Measurements from ENCODE around the gene ZNF506.
"Not testable (repeated sequence)": the region's sequence is repeated elsewhere in the genome, so short reads cannot be mapped to it uniquely, and the experiment has no call there.

Gene ZNF506

GRCh38 chr19:19781791-19782190 is 39.8 kb downstream of the ZNF506 start:
- DNase-seq (ENCODE audit: low read depth in 2 of 3, low spot score in 1 of 3): not testable (repeated sequence)

GRCh38 chr19:19778666-19779065 is 42.9 kb downstream of the ZNF506 start:
- DNase-seq (ENCODE audit: low read depth in 2 of 3, low spot score in 1 of 3): no peak

DNA sequence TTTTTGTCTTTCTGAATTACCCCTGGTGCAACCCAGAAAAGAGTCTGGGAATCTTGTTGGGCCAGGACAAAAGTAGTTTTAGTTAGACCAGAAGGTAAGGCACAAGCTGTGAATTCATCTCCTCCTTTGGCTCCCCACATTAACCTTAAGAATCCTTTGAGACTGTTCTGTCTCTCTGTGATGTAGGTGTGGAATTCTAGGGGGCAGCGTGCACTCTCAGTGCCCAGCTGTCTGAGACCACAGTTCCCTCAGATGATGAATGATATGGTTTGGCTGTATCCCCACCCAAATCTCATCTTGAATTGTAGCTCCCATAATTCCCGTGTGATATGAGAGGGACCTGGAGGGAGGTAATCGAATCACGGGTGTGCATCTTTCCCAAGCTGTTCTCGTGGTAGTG is 43.9 kb downstream of the ZNF506 start:
- no peak for DNase-seq (ENCODE audit: low read depth in 2 of 3, low spot score in 1 of 3)

DNA sequence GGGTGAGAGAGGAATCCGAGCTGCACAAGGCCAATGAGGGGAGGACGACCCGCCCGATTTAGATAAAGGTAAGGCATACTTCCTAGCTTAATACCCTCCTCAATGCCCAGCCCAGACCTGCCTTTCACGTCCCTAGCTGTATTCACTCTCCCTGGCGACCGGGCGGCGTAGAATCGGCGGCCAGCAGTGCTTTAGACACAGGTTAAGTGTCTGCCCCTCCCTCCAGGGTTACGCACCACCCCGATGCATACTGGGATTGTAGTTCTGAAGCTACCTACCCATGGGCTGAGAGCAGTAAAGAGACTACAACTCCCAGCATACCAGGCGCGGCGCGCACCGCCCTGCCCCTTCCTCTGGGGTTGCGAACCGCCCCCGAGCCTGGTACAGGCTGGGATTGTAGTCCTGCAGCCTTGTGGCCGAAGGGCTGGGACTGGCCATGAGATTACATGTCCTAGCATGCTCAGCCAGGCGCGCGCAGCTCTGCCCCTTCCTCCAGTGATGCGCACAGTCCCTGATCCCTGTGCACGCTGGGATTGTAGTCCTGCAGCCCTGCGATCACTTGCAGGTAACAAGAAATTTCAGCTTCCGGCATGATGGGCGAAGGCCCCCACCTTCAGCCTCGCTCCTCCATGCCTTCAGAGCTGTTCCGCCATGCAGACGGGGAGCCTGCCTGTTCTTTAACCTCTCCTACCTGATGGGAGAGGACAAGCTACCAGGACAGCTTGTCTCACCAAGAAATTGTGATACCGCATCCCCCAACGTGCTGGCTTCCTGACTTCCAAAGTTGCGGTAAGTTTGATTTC is 45.1 kb downstream of the ZNF506 start:
- peak; percentile 85 to 88 (median 86) for DNase-seq (ENCODE audit: low read depth in 2 of 3, low spot score in 1 of 3)

GRCh38 chr19:19775891-19776205 is 45.7 kb downstream of the ZNF506 start:
- DNase-seq (ENCODE audit: low read depth in 2 of 3, low spot score in 1 of 3): no peak

DNA sequence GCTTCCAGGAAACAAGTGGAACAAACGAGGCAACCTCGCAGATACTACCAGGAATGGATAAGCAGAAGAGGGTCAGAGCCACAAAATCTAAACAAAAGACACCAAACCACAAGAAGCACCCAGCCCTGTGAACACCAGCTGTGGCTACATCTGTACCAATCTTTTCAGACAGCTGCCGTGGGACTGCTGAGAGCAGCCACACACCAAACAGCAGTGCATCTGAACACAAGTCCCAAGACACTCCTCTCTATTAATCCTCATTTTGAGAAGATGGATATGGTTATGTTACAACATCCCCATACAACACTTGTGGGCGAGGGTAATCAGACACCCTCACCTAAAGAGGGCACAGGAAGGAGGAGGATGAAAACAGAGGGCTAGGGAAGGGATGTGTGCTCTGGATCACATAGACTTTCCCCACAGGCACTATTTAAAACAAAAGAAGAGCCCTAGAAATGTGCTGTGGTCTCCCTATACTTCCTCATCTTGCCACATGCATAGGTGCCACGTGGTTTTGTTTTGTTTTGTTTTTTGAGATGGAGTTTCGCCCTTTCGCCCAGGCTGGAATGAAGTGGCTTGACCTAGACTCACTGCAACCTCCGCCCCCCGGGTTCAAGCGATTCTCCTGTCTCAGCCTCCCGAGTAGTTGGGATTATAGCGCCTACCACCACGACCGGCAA is 47.1 kb downstream of the ZNF506 start:
- DNase-seq (ENCODE audit: low read depth in 2 of 3, low spot score in 1 of 3): no peak

GRCh38 chr19:19771963-19772362 is 49.6 kb downstream of the ZNF506 start:
- not testable (repeated sequence) for DNase-seq (ENCODE audit: low read depth in 2 of 3, low spot score in 1 of 3)

DNA sequence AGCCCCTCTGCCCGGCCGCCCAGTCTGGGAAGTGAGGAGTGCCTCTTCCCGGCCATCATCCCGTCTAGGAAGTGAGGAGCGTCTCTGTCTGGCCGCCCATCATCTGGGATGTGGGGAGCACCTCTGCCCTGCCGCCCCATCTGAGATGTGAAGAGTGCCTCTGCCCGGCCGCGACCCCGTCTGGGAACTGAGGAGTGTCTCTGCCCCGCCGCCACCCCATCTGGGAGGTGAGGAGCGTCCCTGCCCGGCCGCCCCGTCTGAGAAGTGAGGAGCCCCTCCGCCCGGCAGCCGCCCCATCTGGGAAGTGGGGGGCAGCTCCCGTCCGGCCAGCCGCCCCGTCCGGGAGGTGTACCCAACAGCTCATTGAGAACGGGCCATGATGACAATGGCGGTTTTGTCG is 51.6 kb downstream of the ZNF506 start:
- not testable (repeated sequence) for DNase-seq (ENCODE audit: low read depth in 2 of 3, low spot score in 1 of 3)

- DNase-seq (ENCODE audit: low read depth in 2 of 3, low spot score in 1 of 3): no peak
Observed at GRCh38 chr19:19758164-19758563, 63.4 kb downstream of the ZNF506 start.

DNA sequence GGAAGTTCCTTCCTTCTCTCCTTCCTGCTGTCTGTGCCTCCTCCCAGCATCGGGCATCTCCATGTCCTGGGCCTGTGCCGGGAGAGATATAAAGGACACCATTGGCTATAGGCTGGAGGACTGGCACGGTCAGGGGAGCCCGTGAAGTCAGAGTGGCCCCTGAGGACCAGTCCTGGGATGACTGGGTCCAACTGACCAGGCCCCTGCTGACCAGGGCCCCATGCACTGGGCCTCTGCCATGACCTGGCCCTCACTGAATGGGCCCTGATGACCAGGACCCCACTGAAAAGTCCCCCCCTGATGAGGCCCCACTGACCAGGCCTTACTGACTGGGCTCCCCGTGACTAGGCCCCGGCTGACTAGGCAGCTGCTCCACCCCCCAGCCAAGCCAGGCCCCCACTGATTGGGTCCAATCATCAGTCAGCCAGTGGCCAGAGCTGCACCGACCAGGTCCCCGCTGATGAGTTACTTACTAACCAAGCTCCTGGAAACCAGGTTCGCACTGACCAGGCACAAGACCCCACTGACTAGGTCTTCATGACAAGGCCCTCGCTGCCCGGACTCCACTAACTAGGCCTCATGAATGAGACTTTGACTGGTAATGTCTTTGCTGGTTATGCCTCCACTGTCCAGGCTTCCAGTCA is 68.7 kb downstream of the ZNF506 start:
- DNase-seq (ENCODE audit: low read depth in 2 of 3, low spot score in 1 of 3): no peak

DNA sequence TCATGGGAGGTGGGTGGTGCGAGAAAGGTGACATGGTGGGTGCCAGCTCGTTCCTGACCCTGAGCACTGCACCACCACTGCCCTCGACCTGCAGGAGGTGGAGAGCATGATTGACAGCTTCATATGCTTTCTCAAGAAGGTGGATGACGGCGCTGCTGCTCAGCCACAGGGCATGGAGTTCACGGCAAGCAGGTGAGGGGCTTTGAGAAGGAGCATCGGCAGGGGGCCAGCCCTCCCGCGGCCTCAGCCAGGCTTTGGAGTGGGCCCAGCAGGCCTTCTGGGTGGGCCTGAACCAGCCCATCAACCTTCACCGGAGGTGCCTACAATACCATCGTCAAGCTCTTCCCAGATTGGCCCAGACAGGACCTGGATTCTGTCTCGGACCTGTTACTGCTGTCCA is 69.7 kb downstream of the ZNF506 start:
- DNase-seq (ENCODE audit: low read depth in 2 of 3, low spot score in 1 of 3): no peak

- DNase-seq (ENCODE audit: low read depth in 2 of 3, low spot score in 1 of 3): no peak
Observed at GRCh38 chr19:19750842-19751790, 70.4 kb downstream of the ZNF506 start.

DNA sequence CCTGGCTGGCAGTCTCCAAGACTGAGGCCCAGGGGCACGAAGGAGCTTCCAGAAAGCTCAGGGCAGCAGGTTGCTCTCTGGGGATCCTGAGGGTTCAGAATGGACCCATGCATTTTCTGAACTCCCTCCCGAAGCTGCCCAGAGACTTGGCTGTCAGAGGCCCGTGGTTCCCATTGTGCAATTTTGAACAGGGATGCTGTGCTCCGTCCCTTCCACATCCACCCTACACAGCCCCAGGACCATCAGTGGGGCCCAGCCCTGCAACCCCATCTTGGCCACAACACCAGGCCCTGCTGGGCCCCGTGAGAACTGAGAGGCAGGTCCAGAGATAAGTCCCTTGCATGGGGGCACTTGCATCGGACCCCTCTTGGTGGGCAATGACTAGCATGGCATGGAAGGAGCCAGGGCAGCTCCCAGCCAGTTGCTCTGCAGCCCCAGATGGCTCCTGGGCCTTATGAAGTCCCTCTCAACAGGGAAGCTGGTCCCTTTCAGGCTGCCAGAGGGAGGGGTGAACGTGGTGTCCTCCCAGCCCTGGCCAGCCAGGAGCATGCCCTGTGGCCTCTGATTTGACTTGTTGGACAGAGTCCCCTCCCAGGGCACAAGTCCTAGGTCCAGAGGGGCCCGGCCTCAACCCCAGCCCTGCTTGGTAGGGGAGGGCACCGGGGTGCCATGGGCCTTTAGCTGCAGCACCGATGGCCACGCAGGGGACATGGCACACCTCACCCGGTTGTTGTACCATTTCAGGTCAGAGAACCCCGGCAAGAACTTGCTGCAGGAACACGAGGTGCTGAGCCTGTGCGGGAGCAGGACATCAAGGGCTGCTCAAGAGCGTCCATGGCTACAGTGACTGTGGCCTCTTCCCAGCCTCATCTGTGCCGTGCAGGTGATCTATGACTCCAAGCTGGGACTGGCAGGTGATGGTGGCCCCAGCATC is 71.4 kb downstream of the ZNF506 start:
- no peak for DNase-seq (ENCODE audit: low read depth in 2 of 3, low spot score in 1 of 3)

DNA sequence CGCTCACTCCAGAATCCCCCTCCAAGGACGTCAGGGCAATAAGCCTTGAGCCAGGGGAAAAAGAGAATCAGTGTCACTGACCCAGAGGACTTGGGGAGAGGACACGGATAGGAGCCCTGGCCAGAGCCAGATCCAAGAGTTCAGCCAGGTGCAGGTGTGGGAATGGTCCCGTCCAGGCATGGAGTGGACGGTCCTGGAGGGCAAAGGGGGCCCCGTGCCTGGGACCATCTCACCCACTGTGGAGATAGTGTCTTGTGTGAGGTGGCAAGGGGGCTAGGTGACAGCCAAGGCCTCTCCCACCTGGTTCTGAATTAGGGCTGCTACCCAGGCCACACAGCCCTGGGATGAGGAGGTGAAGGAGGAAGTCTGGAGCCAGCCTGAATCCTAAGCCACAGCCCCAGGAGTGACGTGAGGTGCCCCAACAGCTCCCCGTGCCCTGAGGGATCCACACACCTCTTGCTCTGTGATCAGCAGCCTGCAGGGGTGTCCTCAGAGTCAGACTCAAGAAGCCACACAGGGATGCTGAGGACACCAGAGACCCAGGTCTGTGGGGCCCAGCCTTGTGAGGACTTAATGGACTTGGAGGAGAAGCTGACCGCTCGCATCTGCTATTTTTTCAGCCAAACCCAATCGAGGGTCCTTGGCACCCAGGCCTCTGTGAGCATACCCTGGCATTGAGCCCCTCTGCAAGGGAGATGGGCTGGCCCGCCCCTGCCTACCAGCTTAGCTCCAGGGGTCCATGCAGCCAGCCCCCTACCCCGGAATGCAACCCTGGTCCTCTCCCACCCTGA is 72.2 kb downstream of the ZNF506 start:
- DNase-seq (ENCODE audit: low read depth in 2 of 3, low spot score in 1 of 3): no peak

- no peak for DNase-seq (ENCODE audit: low read depth in 2 of 3, low spot score in 1 of 3)
Observed at GRCh38 chr19:19748249-19748938, 73.2 kb downstream of the ZNF506 start.

- DNase-seq (ENCODE audit: low read depth in 2 of 3, low spot score in 1 of 3): no peak
Observed at GRCh38 chr19:19747357-19748220, 74.0 kb downstream of the ZNF506 start.

- DNase-seq (ENCODE audit: low read depth in 2 of 3, low spot score in 1 of 3): no peak
Observed at GRCh38 chr19:19746286-19747213, 75.0 kb downstream of the ZNF506 start.

All from stimulated activated CD4-positive, alpha-beta T cell treated with anti-CD3 and anti-CD28 coated beads, Interleukin-12 subunit alpha, Interleukin-12 subunit beta, amount 100 ng/mL, for 48 hours (primary cell).